Spleen (tissue), 7 donors: ENCODE results near the gene GDI1.
A peak's percentile ranks its signal among the peaks of the same experiment; 100 is the strongest.

Source experiments
- CTCF ChIP-seq, 11 experiments: fragments of 200-600 bp in 7 of 11; fragments of 450-650 bp in 4 of 11; sonication (generic) in 4 of 11; IDR thresholded peaks in 8 of 11; conservative IDR thresholded peaks in 3 of 11; 1 replicate in 7 of 11; 2 replicates in 4 of 11; pipeline versions ENCODE4 v1.4.0 to v1.8.0; 2016 to 2021; ENCODE audit warnings: antibody characterized with exemption in 11 of 11, inconsistent platforms in 4 of 11, mild to moderate bottlenecking in 1 of 11
- POLR2AphosphoS5 ChIP-seq, 3 donors: sonication (generic); formaldehyde crosslinking; IDR thresholded peaks; one replicate each; pipeline ENCODE4 v1.5.1; 2017; ENCODE audit warnings: antibody characterized with exemption in 3 of 3
- donor health status: DM: no; HTN: no; CAD: no; lungs with moderate emphysema.
- donor health status: DM: no; HTN: no; CAD: no.
- donor health status: DM: no; HTN: no; CAD: no.

DNA sequence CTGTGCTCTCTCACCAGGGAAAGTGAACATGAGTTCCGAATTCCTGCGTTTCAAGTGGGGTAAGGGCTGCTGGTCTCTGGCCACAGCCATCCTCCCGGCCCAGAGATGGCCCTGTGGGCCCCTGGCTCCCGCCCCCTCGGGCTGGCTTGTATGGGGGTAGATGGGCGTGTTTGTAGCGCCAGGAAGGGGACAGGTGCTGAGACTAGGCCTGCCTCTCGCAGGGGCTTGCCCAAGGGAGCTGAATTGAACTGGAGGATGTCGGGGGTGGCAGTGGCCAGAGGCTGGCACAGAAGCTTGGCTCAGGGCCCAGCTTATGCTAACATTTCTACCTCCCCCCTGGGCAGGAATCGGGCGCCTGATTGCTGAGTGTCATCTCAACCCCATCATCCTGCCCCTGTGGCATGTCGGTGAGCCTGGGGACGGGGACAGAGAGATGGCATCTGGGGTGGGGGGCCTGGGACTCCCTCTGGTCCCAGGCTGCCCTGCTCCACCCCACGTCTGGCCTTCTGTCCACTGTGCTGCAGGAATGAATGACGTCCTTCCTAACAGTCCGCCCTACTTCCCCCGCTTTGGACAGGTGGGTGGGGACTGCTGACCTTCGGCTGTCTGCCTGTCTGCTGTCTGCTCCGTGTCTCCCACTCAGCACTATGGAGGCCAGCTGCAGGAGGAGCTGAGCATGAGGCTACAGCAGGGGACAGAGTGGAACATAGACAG, 17.1 kb upstream of the GDI1 start:
- TF ChIP-seq CTCF (IDR thresholded peaks at IDR 0.05 in 8 of 11, conservative IDR thresholded peaks at IDR 0.05 in 3 of 11) (no peak), POLR2AphosphoS5 (IDR thresholded peaks at IDR 0.05) (peak; percentile 37 to 61 (median 59))
